Measurements from ENCODE around the gene DNAH11. TPM values are rescaled to one million over a fixed set of nuclear protein-coding genes. Genes with fewer than 3 reads are reported as not detected.

The DNAH11 gene
- total and polyA plus RNA-seq, 2 of the 4 experiments (the other 2 are of a cell fraction): not detected

GRCh38 chr7:21747806-21748205 is 205.0 kb downstream of the DNAH11 start:
- no peak overlapping the region for H2AK5ac ChIP-seq (ENCODE audit: low read depth, low read length)
- H3K4me3 ChIP-seq (ENCODE audit: insufficient read depth, low read depth, low read length): no peak overlapping the region
- no peak overlapping the region for H2AK9ac ChIP-seq (replicated peaks; ENCODE audit: low read depth, low read length, poor library complexity)
- H3K18ac ChIP-seq (ENCODE audit: low read depth, low read length): no peak overlapping the region
- TF ChIP-seq RCOR1 (IDR thresholded peaks at IDR 0.05; ENCODE audit: insufficient replicate concordance, low read length): no peak
- TF ChIP-seq RAD21 (IDR thresholded peaks at IDR 0.05; ENCODE audit: low read length): no peak
- no peak for TF ChIP-seq MXI1 (IDR thresholded peaks at IDR 0.05; ENCODE audit: borderline replicate concordance, low read depth, low read length)
- TF ChIP-seq FOS (IDR thresholded peaks at IDR 0.05; ENCODE audit: low read depth, low read length): no peak
- no peak for TF ChIP-seq BHLHE40 (IDR thresholded peaks at IDR 0.05; ENCODE audit: low read depth, low read length)
- TF ChIP-seq CEBPB (IDR thresholded peaks at IDR 0.05; ENCODE audit: low read depth, low read length): no peak
- no peak for TF ChIP-seq POLR2A (IDR thresholded peaks at IDR 0.05; ENCODE audit: low read depth, low read length)
- no peak for TF ChIP-seq RFX5 (IDR thresholded peaks at IDR 0.05; ENCODE audit: low read depth, low read length)
- TF ChIP-seq MAZ (IDR thresholded peaks at IDR 0.05; ENCODE audit: borderline replicate concordance, low read depth, low read length): no peak
- no peak for TF ChIP-seq MAFK (IDR thresholded peaks at IDR 0.05; ENCODE audit: low read depth, low read length)
- no peak for TF ChIP-seq ELK1 (IDR thresholded peaks at IDR 0.05; ENCODE audit: borderline replicate concordance, low read depth, low read length)
- TF ChIP-seq USF2 (IDR thresholded peaks at IDR 0.05; ENCODE audit: low read depth, low read length): no peak
- no peak for TF ChIP-seq CHD1 (IDR thresholded peaks at IDR 0.05; ENCODE audit: low read depth, low read length)
- no peak for TF ChIP-seq SMC3 (IDR thresholded peaks at IDR 0.05; ENCODE audit: low read depth, low read length)
- TF ChIP-seq NFE2L2 (IDR thresholded peaks at IDR 0.05; ENCODE audit: low read depth, low read length): no peak
- no peak for TF ChIP-seq CTCF (conservative IDR thresholded peaks at IDR 0.05; ENCODE audit: low read depth, low read length)
- H3K9me1 ChIP-seq (ENCODE audit: insufficient read depth, low read length): no peaks in the 10 kb centered on the region
- H4K8ac ChIP-seq (ENCODE audit: low read depth in 2 of 2, low read length in 2 of 2): no peak overlapping the region
- H2BK5ac ChIP-seq (ENCODE audit: low read depth, low read length, poor library complexity, severe bottlenecking): no peak overlapping the region
- intact Hi-C loops (cut with micrococcal nuclease) (no loop called here), dilution Hi-C loops (cut with HindIII; ENCODE audit: low sequenced_read_pairs, unreplicated experiment) (no loop called here), in situ Hi-C loops (cut with MboI; ENCODE audit: low sequenced_read_pairs) (no loop called here)
- H3K27ac ChIP-seq (ENCODE audit: insufficient read depth, low read length): no peak overlapping the region
- ChIA-PET POLR2A (ENCODE audit: unreplicated experiment) (no interaction called here), CTCF (interaction anchor here (0.7 kb wide), 1 partner anchor 250 kb away, joined by 3 read pairs; no protein-coding TSS in a partner anchor)
- H3K27me3 ChIP-seq (ENCODE audit: control insufficient read depth, insufficient read depth, low read length): no peaks in the 10 kb centered on the region
- H3K9ac ChIP-seq (ENCODE audit: low read depth, low read length): no peak overlapping the region
- no CpG with 5 or more reads among the region's 2 CpGs for WGBS, 2 experiments (ENCODE audit: extremely low coverage in 2 of 2, insufficient read length in 1 of 2)
- H3K4me2 ChIP-seq (ENCODE audit: low read depth, low read length): no peak overlapping the region
- no peak overlapping the region for H2BK15ac ChIP-seq (ENCODE audit: low read depth, low read length)
- peaks cover 3% of the 10 kb centered on the region for H3K9me3 ChIP-seq (ENCODE audit: control insufficient read depth, insufficient read depth, low read length)
- no peak for ATAC-seq (ENCODE audit: low read depth)
- BruUV-seq (replicated peaks): no TSS peak
- H3K79me1 ChIP-seq (ENCODE audit: low read depth in 1 of 2, low read length in 2 of 2): no peaks in the 10 kb centered on the region
- no peaks in the 10 kb centered on the region for H3K36me3 ChIP-seq (ENCODE audit: control insufficient read depth, insufficient read depth, low read length)
- H4K20me1 ChIP-seq (ENCODE audit: insufficient read depth, low read length): no peaks in the 10 kb centered on the region
- no peak overlapping the region for H2AFZ ChIP-seq (replicated peaks; ENCODE audit: low read length, poor library complexity)
- no peak overlapping the region for H4K91ac ChIP-seq (ENCODE audit: insufficient read depth, low read depth, low read length)
- H3K4ac ChIP-seq (ENCODE audit: low read depth, low read length): no peak overlapping the region
- no peak for DNase-seq
- H3K56ac ChIP-seq (ENCODE audit: extremely low read depth, insufficient read depth, low read length): no peak overlapping the region
- H3K14ac ChIP-seq (replicated peaks; ENCODE audit: low read depth, low read length): no peak overlapping the region
- H2BK120ac ChIP-seq (ENCODE audit: low read depth, low read length): no peak overlapping the region
- H3K23ac ChIP-seq (ENCODE audit: low read depth, low read length): no peak overlapping the region
- H3K4me1 ChIP-seq (ENCODE audit: control insufficient read depth, insufficient read depth, low read length): no peaks in the 10 kb centered on the region
- H2BK20ac ChIP-seq (ENCODE audit: low read depth, low read length): no peak overlapping the region
- H4K5ac ChIP-seq (ENCODE audit: low read depth, low read length): no peak overlapping the region

Data from IMR-90 (cell line).